GM19452 (cell line): ENCODE measurements around the gene HORMAD2.
"Not testable (repeated sequence)": the region's sequence is repeated elsewhere in the genome, so short reads cannot be mapped to it uniquely, and the experiment has no call there.

Source experiments
- ATAC-seq: cut with Tn5 transposase; IDR thresholded peaks from one replicate; pipeline ENCODE4 v1.9.1; 2021; ENCODE audit not compliant: unreplicated experiment

Gene HORMAD2

DNA sequence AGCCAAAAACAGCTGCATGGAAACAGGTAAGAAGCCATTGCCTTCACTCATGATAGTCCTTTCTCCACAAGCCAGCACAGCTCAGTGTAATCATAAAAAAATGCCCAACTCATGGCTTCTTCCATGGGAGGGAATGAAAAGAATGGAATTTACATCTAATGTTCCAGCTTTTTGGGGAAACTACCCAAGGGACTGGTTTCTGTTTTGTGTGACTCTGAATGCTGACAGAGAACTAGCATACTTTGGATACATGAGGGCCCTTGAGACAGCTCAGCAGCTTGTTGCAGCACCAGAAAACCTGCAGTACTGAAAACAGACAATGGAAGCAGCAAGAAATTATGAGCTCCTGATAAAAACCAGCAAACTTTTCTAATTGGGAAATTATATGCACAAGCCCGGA is 24.2 kb upstream of the HORMAD2 start:
- ATAC-seq = no peak

DNA sequence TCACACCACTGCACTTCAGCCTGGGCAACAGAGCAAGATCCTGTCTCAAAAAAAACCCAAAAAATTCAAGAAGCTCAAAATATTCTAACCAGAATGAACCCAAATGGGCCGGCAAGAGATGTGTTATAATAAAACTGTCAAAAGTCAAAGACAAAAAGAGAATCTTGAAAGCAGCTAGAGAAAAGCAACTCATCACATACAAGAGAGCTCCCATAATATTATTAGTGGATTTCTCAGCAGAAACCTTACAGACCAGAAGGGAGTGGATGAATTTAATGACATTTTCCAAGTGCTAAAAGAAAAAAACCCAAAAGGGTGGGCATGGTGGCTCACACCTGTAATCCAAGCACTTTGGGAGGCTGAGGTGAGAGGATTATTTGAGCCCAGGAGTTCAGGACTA is 22.9 kb upstream of the HORMAD2 start:
- no peak for ATAC-seq

DNA sequence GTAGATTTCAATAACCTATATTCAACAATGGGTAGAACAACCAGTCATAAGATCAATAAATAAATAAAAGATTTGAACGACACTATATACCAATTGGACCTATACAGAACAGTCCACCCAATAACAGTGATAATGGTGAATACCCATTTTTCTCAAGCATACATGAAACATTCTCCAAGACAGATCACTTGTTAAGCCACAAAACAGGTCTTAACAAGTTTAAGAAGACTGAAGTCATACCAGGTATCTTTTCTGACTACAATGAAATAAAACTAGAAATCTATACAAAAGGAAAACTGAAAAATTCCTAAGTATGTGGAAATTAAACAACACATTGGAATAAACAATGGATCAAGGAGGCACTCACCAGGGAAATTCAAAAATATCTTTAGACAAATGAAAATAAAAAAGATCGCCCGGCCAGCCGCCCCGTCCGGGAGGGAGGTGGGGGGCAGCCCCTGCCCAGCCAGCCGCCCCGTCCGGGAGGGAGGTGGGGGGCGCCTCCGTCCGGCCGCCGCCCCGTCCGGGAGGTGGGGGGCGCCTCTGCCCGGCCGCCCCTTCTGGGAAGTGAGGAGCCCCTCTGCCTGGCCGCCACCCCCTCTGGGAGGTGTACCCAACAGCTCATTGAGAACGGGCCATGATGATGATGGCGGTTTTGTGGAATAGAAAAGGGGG is 20.8 kb upstream of the HORMAD2 start:
- not testable (repeated sequence) for ATAC-seq

DNA sequence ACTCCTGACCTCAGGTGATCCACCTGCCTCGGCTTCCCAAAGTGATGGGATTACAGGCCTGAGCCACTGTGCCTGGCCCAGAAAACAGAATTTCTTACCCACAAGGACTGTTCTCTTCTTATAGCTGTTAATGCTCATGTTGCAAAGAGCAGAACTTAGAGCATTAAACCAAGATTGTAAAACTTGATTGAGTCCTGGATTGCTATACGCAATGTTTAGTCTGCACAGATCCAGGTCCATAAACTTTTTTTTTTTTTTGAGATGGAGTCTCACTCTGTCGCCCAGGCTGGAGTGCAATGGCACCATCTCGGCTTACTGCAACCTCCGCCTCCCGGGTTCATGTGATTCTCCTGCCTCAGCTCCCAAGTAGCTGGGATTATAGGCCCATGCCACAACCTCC is 19.2 kb upstream of the HORMAD2 start:
- ATAC-seq = not testable (repeated sequence)

DNA sequence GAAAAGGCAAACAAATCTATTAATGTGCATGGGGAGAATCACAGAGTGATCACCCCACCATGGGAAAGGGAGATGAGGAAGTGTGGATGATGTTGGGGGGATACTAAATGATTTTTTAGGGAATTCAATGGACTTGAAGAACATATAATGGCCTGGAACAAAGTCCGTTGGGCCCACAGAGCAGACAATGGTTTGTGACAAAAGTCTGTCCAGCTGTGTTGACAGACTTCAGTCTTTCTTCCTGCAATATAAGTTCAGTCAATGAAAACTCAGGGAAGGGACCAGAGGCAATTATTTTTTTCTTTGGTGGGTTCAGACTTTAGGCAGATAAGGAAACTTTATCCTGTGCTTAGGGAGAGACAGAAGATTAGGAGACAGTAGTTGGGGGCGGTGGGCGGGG is 18.0 kb upstream of the HORMAD2 start:
- no peak for ATAC-seq

DNA sequence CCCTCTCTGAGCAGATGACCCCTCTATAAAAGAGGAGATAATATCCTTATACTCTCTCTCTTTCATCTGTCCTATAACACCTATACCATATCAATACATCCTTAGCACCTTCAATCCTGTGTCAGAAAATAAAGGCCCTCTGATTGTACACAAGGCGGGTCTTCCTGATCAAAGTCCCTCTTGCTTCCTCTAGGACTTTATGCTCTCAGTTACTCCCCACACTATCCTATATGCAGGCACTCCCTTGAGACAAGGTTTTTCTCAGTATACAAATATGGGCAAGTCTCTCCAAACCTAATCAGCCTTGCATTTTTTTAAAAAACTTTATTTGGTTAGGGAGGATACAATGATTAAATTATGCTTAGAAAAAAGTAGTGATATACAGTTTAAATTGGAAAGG is 17.3 kb upstream of the HORMAD2 start:
- no peak for ATAC-seq

DNA sequence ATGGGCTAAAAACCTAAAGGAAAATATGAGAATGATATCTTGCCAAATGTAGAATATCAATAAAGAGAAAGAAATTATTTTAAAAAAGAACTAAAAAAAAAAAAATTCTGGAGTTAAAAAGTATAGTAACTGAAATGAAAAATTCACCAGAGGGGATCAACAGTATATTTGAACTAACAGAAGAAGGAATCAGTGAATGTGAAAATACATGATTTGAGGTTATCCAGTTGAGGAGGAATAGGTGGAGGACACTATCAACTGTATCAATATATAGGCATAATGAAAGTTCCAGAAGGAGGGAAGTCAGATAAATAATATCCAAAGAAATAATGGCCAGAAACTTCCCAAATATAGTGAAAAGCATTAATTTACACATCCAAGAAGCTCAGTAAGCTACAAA is 16.1 kb upstream of the HORMAD2 start:
- ATAC-seq = no peak

DNA sequence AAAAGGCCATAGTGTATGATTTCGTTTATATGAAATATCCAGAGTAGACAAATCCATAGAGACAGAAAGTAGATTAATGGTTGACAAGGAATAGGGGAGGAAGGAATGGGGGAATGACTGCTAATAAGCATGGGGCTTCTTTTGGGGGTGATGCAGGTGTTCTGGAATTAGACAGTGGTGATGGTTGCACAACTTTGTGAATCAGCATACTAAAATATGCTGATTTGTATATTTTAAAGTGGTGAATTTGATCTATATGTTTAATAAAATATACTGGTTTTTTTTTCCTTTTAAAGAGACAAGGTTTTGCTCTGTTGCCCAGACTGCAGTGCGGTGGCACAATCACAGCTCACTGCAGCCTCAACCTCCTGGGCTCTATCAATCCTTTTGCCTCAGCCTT is 6.5 kb upstream of the HORMAD2 start:
- no peak for ATAC-seq

DNA sequence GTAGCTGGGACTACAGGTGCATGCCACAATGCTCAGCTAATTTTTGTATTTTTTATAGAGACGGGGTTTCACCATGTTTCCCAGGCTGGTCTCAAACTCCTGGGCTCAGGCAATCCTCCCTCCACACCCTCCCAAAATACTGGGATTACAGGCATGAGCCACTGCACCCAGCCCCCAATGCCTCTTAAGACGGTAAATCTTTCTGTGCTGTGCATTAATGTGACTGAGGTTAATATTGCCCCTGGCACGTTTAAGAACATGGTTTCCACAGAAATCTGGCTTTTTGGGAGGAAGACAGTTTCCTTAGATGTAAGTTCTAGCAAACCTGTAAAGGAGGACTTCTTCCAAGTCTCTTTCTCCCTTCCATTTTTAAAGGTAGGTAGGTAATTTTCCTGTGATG is 6.1 kb upstream of the HORMAD2 start:
- no peak for ATAC-seq

DNA sequence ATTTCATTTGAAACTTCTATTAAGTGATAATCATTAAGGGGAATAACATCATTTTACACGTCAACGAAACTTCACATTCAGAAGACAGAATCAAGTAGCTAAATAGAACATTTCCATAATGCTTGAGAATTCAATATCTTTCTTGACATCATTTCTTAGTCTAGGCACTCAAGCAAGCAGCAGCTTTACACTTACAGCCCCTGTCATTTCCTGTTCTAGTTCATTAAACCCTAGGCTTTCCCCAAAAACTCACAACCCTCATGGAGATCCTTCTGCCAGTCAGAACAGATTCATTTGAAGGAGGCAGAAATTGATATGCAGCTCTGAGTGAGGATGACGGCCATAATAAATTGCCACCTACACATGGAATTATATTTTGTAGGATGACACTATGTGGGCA is 5.3 kb upstream of the HORMAD2 start:
- no peak for ATAC-seq

DNA sequence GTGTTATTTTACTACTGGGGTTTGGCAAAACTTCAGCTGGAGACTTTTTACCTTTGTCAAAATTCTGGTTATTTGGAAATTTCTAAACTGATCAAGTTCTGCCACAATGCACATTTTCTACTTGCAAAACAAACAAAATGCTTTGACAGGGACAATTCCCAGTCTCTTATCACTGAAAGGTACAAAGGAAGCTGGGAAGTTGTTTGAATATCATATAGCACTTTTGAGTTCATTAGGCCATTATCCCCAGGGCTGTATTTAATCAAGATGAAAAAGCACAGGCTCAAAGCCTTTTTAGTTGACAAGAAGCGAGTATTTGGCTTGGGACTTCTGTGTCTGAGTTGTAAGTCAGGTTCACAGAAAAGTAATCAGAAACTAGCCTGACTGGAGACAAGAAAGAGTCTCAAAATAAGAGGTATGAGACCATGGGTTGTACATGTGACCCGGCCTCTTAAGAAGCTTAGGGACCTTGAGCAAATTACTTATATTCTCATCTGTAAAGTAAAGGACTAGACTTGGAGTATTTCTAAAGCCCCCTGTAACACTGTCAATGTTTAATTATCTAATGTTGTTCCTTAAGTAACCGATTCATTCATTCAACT is 2.9 kb upstream of the HORMAD2 start:
- ATAC-seq = no peak

DNA sequence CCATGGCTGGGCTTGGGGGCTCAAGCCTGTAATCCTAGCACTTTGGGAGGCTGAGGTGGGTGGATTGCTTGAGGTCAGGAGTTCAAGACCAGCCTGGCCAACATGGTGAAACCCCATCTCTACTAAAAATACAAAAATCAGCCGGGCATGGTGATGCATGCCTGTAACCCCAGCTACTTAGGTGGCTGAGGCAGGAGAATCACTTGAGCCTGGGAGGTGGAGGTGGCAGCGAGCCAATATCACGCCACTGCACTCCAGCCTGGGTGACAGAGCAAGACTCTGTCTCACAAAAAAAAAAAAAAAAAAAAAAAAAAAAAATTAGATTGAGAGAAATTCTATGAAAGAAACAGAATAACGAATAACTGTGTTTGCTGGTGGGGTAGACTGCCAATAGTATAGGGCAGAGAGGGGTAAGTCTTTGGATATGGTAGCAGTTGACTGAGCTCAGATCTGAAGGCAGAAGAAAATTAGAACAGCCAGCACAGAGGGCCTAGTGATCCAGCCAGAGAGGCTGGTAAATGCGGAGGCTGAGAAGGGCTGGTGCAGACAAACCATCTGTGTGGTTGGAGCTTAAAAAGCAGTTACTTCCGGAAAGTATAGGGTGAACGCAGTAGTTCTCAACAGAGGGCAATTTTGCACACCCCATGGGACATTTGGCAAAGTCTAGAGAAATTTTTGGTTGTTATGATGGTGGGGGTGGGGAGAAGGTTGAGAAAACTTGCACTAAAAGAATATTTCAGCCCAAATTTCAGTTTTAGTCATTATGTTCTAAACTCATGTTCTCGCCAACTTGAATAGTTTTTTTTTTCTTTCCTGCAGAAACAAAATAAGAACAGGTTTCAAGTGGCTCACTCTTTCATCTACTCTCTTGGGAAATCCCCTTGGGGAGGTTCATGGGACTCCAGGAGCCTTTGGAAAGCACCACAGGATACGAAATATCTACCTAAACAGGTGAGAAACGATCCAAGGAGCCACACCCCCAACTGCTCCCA is 1.6 kb upstream of the HORMAD2 start:
- ATAC-seq = no peak

DNA sequence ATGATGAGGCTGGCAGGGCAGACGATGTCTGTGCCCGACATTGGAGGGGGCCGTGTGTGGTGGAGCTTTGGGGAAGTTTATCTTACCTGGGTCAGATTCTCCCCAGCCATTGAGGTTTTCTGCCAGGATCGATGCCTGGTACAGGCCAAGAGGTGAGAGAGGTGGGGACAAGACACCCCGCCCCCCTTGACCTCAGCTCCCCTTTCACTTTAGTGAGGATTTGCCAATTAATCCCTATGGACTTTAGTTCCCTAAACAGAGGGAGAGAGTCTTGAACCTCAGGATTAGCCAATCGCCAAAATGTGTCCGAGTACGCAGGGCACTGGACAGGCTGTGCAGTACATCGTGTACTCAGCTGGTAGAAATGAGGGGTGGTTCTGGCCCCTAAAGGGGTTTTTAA is 541 bp downstream of the HORMAD2 start:
- ATAC-seq = no peak

DNA sequence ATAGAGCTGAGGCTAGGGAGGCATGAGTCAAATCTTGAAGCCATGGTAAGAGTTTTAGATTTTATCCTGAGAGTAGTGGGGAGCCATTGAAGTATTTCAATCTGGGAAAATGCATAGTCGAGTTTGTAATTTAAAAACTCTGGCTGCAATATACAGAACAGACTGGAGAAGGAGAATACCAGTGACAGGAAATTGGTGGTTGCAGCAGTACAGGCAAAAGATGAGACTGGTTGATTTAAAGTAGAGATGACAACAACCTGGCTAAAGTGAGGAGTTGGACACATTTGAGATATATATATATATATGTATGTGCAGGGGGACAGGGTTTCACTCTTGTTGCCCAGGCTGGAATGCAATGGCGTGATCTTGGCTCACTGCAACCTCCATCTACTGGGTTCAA is 6.2 kb downstream of the HORMAD2 start:
- ATAC-seq = no peak

DNA sequence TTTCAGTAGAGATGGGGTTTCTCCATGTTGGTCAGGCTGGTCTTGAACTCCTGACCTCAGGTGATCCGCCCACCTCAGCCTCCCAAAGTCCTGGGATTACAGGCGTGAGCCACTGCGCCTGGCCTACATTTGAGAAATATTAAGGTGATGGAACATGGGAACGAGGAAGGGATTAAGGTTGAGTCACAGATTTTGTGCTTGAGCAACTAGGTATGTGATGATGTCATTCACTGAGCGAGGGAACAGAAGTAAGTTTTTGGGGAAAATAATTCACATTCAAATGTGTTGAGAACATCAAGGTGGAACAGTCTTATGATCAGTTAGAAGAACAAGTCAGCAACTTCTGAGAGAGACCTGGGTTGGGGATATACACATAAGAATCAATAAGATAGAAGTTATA is 6.8 kb downstream of the HORMAD2 start:
- ATAC-seq = not testable (repeated sequence)

DNA sequence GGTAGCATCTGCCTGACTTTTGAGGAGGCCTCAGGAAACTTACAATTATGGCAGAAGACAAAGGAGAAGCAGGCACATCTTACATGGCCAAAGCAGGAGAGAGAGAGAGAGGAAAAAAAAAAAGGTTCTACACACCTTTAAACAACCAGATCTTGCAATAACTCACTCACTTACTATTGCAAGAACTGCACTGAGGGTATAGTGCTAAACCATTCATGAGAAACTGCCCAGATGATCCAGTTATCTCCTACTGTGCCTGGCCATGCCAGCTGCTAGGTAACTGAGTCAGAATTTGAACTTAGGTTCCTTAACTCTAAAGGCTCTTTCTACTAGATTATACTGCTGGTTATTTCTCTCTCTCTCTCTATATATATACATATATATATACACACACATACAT is 7.3 kb downstream of the HORMAD2 start:
- no peak for ATAC-seq

DNA sequence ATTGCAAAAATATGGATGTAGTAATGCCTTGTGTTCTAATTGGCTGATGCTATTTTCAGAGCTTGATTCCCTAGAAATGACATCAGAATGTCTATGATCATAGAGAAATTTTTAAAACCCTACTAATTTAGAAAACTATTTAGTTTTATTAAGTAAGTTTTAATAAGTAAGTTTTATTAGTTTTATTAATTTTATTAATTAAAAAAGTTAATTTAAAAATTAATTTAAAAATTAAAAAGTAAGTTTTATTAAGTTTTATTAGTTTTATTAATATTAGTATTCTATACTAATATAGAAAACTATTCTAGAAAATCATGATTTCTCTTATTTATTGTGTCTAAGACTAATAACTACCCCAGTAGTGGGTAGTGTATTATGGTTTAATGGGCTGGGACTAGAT is 8.2 kb downstream of the HORMAD2 start:
- no peak for ATAC-seq

DNA sequence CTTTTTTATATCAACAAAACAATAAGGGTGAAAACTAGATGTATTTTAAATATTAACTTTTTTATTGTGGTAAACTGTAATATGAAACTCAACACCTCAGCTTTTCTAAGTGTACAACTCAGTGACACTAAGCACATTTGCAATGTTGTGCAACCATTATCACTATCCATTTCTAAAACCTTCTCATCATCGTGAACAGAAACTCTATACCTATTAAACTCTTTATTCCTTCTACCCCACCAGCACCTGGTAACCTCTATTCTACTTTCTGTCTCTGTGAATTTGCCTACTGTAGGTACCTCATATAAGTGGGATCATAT is 9.4 kb downstream of the HORMAD2 start:
- no peak for ATAC-seq

DNA sequence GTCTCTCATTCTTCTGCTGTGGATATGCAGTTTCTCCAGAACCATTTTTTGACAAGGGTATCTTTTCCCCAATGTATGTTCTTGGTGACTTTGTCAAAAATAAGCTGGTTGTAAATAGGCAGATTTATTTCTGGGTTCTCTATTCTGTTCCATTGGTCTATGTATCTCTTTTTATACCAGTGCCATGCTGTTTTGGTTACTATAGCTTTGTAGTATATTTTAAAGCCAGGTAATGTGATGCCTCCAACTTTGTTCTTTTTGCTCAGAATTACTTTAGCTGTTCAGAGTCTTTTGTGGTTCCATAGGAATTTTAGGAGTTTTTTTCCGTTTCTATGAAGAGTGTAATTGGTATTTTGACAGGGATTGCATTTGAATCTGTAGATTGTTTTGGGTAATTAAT is 12.4 kb downstream of the HORMAD2 start:
- ATAC-seq = no peak

DNA sequence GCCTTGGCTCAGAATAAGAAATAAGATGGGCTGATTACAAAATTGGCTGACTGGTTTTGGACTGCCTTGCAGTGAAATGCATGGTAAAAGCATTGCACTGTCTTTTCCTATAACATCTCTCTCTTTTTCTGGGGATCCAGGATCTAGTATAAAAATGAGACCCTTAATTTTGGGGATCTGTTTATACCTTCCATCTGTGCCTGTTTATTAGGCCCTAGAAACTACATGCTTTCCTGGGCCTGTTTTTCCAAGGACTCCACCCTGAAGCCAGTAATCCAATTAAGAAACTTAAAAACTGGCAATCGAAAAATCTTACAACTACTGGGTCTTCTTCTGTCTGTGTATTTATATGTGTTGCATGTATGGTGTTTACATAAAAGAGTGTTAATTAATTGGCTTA is 14.5 kb downstream of the HORMAD2 start:
- no peak for ATAC-seq

DNA sequence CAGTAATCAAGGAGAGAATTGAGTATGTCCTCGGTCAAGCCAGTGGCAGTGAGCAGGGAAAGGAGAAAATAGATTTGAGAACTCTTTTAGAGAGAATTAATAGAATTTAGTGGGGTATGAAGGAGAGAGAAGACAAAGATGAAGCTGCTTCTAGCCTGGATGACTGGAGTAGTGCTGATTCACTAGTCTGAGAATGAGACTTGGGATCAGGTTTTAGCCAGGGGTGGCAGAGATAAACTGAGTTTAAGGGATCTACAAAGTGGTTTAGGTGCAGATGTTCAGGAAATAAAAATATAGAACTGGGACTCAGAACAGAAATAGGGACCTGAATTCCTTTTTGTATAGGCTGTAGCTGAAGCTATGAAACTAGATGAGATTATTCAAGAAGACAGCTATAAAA is 17.6 kb downstream of the HORMAD2 start:
- no peak for ATAC-seq

DNA sequence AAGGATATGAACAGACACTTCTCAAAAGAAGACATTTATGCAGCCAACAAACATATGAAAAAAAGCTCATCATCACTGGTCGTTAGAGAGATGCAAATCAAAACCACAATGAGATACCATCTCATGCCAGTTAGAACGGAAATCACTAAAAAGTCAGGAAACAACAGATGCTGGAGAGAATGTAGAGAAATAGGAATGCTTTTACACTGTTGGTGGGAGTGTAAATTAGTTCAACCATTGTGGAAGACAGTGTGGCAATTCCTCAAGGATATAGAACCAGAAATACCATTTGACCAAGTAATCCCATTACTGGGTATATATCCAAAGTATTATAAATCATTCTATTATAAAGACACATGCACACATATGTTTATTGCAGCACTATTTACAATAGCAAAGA is 20.5 kb downstream of the HORMAD2 start:
- ATAC-seq = not testable (repeated sequence)
